Iris pigment epithelial cell (primary cell): ENCODE data around the gene TSPAN18.
A peak's percentile ranks its signal among the peaks of the same experiment; 100 is the strongest.

Experiments used
- DNase-seq: peaks from one replicate; pipeline ENCODE4 v3.0.0-alpha.2; 2011; ENCODE audit warnings: low read depth

Gene TSPAN18

GRCh38 chr11:44759743-44760476 is 33.1 kb downstream of the TSPAN18 start:
- no peak for DNase-seq

GRCh38 chr11:44760477-44760872 is 33.7 kb downstream of the TSPAN18 start:
- DNase-seq: no peak

DNA sequence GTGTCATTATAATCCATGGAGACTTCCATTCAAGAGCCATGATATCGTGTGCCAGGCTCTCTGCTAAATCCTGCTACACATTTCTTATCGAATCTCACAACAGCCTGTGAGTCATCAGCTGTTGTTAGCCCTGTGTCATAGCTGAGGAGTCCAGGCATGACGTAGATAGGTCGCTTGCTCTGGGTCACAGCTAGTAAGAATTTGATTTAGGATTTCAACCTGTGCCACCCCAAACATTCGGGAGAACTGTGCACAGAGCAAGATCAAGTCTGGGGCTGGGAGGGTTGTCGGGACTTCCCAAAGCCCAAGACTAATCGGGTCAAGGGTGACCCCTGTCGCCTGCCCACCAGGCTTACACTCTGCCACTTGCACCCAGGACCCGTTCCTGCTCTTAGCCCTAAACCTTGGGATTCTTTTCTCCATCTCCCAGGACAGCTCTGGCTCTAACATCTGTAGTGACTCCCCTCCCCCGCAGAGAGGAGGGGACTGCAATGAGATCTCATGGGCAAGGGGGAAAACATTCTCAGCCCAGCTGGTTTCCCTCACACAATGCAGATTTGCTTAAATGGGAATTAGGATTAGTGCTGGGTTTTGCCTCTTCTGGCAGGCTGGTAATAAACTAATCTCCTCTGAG is 34.3 kb downstream of the TSPAN18 start:
- peak; percentile 90 for DNase-seq

GRCh38 chr11:44761551-44761961 is 34.8 kb downstream of the TSPAN18 start:
- no peak for DNase-seq

- peak; percentile 21 for DNase-seq
Observed at GRCh38 chr11:44763121-44763820, 36.5 kb downstream of the TSPAN18 start.

- no peak for DNase-seq
Observed at GRCh38 chr11:44764583-44764982, 37.8 kb downstream of the TSPAN18 start.

GRCh38 chr11:44765026-44765595 is 38.3 kb downstream of the TSPAN18 start:
- no peak for DNase-seq

- DNase-seq: no peak
Observed at GRCh38 chr11:44765676-44766075, 38.9 kb downstream of the TSPAN18 start.

DNA sequence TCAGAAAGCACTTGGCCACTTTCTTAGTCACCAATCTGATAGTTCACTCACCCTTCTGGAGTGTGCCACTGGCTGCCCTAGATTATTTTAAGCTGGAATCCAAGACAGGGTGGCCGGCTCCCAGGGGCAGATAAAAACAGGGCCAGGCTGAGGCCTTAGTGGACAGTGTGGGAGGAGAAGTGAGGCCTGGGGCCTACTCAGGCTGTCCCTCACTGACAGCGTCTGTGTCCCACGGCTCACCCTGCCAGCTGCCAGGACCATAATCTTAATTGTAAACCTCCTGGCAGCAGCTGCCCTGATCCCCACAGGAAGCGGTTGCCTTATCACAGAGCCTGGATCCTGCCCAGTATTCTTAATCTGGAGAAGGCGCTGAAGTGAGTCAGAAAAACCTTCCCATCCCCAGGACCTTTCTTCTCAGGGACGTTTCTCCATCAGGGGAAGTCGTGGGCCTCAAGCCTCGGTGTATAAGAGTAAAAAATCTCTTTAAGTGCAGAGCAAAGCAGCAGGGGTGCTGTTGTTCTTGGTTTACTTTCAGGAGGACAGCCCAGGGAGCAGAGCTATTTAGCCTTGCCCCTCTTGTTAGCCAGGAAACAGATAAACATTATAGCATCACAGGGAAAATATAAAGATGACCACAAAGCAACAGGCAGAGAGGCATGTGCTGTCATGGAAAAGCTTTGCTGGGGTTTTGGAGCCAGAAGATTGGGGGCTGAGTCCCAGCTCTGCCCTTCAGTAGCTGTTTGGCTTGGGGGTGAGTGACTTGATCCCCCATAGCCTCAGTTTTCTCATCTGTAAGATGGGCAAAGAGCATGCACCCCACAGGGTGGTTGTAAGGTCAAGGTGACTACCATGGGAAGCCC is 39.6 kb downstream of the TSPAN18 start:
- peak; percentile 83 for DNase-seq

DNA sequence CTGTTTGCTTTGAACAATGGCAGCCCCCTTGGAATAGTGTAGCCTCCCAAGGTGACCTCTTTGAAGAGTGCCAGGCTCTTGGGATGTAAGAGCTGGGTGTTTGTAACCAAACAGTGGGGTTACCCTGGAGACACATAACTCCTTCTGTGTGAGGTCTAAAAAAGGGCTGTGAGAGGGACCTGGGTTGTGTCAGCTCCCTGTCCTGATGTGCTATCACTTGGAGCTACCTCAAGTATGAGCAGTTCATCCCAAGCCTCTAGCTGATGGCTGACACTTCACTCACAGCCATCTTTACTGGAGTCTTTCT is 40.2 kb downstream of the TSPAN18 start:
- DNase-seq: peak; percentile 15

DNA sequence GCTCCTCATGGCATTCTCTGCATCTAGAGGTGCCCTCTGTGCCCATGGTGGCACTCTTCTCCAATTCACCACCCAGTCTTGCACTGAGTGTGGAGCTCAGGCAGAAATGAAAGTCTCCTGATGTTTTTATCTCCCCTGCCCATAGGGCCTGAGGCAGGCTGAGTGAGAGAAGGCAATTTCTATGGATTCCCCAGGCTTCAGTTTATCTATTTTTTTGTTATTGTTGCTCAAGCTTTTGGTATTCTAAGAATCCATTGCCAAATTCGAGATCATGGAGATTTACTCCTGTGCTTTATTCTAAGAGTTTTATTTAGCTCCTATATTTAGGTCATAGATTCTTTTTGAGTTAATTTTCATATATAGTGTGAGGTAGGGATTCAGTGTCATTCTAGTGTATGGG is 40.7 kb downstream of the TSPAN18 start:
- peak; percentile 32 for DNase-seq

DNA sequence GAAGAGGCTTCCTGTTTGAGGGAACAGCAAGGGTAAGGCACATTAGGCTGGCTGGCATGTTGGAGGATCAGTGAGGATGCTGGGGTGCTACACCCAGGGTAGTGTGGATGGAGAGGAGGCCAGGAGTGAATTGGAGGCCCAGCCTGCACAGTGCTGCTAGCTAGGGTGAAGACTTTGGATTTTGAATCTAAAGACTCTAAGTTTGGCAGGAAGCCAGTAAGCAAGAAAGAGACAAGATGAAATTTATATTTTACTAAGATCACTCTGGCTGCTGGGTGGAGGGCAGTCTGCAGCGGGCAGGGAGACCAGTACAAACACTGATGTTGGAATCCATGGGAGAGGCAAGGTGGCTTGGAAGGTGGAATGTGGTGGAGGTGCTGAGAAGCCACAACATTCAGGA is 43.6 kb downstream of the TSPAN18 start:
- no peak for DNase-seq

DNA sequence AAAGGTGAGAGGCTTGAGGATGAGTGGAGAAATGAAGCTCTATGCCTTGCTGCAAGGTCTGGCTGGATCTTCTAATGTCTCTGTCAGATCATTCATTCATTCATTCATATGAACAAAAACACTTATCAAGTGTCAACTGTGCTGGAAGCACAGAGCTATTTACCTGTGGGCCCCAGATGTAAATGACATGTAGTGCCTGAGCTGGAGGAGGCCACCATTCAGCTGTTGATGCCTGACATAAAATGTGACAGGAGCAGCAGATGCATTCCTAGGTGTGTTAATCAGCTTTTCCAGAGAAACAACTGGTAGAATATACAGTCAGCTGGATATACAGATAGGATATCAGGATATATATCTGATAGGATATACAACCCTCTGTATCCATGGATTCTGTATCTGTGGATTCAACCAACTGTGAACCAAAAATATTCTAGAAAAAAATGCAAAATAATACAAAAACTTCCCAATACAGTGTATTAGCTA is 44.5 kb downstream of the TSPAN18 start:
- no peak for DNase-seq

GRCh38 chr11:44771841-44772240 is 45.1 kb downstream of the TSPAN18 start:
- DNase-seq: peak; percentile 17

DNA sequence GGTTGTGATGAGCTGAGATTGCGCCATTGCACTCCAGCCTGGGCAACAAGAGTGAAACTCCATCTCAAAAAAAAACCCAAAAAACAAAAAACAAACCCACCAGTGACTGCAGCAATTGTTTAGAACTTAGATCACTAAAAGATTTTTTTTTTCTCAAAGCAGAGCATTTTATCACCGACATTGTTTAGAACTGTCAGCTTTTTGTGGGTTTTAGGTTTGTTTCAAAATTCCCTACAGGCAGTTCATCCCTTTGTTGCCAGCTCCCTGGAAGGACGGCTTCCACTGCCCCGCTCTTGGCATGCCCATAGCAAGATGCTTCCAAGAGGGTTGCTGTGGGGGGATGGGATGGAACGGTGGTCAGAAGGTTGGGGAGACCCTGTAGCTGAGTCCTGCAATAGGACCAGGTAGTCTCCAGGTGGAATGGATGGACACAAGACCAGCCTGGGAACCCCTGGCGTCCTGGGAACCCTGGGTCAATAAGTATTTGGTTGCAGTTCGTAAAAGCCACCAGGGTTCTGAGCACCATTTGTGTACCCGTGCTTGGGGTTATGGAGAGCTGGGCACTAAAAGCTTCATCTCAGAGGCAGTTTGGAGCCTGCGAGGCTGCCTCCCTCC is 46.7 kb downstream of the TSPAN18 start:
- DNase-seq: no peak

GRCh38 chr11:44774108-44774507 is 47.3 kb downstream of the TSPAN18 start:
- DNase-seq: no peak

DNA sequence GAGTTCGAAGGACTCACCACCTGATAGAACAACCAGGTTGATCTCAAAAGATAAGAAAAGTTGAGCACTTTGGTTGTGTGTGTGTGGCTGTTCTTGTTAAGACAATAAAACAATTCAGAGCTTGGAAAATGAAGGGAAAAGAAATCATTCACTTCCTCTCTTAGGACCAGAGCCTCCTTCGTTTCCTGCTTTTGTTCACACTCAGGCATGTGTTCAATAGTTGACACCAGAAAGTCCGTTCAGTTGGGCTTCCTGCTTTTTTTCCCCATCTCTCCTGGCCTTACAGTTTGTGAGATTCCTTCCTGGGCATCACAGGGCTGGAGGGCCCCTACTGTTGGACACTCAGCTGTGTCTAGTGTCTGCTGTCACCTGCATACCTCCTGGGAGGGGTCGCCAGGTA is 48.0 kb downstream of the TSPAN18 start:
- no peak for DNase-seq

DNA sequence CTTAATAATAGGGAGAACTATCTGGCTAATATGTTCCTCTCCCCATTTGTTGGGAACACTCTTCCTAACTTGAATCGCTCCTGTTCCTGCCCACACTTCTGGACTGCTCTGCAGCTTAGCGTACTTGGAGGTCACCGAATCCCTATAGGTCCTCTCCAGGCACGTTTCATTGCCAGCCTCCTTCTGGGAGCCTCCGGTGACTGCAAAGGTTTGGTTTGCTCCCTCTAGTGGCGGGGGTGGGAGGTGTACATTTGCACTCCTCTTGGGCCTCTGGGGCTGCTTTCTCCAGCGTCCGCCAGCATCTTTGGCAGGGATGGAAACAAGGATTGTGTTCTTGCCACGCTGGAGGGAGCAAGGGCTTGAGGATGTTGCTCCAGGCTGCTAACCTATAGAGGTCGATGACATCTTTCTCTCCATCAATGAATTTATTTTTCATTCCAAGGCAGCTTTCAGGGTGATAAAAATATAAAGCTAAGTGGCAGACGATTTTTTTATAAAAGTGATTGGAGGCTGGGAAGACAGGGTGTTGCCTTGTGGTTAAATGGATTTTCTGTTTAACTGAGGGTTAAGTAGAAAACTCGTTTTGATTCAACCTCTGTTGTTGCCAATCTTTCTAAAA is 48.7 kb downstream of the TSPAN18 start:
- peak; percentile 24 for DNase-seq

- no peak for DNase-seq
Observed at GRCh38 chr11:44775985-44776446, 49.3 kb downstream of the TSPAN18 start.

DNA sequence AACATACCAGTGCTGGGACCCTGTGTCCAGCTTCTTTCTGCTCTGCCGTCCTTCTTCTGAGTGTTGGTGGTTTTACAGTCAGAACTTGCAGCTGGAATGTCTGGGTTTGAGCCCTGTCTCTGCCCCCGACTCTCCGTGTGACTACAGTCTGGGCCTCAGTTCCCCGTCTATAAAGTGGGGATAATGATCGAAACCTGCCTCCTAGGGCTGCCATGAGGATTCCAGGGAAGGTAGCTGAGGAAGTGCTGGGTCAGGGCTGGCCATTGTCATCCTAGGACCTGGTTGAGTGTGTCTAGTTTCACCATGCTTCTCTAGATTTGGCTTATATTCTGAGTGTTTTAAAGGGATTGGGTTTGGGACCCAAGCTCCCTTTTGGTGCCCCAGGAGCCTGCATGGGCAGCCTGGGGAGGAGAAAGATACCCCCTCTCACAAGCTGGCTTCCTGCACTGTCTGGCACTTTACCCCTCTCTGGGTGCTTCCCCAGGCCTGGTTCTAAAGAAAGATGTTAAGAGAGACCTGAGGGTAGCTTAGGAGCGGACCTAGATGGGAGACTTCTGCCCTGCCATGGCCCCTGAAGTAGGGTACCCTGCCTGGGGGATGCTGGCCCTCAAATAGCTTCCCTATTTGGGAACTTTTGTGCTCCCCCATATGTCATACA is 49.9 kb downstream of the TSPAN18 start:
- no peak for DNase-seq
